Osteoblast (primary cell): ENCODE measurements around the gene ARL15. TPM values are rescaled to one million over a fixed set of nuclear protein-coding genes. Genes with fewer than 3 reads are reported as not detected.

Source experiments
- DNase-seq: peaks from one replicate; pipeline ENCODE4 v3.0.0; 2011; ENCODE audit warnings: low spot score, mixed read lengths; ENCODE audit not compliant: insufficient read length; ENCODE audit errors: missing footprints
- H2AFZ ChIP-seq: 2 replicates; pipeline ENCODE4 v1.6.0; 2011; ENCODE audit warnings: mild to moderate bottlenecking, low read length
- H3K27ac ChIP-seq: 2 replicates; pipeline ENCODE4 v1.5.1; 2011; ENCODE audit warnings: mild to moderate bottlenecking, low read depth, low read length, moderate library complexity
- H3K27me3 ChIP-seq: 2 replicates; pipeline ENCODE4 v1.6.0; 2012; ENCODE audit warnings: mild to moderate bottlenecking, control low read depth, inconsistent platforms, low read length, moderate library complexity; ENCODE audit not compliant: insufficient read depth
- H3K36me3 ChIP-seq: 2 replicates; pipeline ENCODE4 v1.5.1; 2011; ENCODE audit warnings: mild to moderate bottlenecking, low read length, control low read depth, moderate library complexity; ENCODE audit not compliant: insufficient read depth
- H3K4me1 ChIP-seq: 2 replicates; pipeline ENCODE4 v1.5.1; 2011; ENCODE audit warnings: mild to moderate bottlenecking, low read length, control low read depth, moderate library complexity; ENCODE audit not compliant: insufficient read depth
- H3K4me2 ChIP-seq: 2 replicates; pipeline ENCODE4 v1.6.0; 2011; ENCODE audit warnings: mild to moderate bottlenecking, low read length; ENCODE audit not compliant: insufficient read depth
- H3K4me3 ChIP-seq: fragments of 200-600 bp; sonication (generic); 3 replicates; pipeline ENCODE4 v1.5.1; 2012; ENCODE audit warnings: mild to moderate bottlenecking, low read length, inconsistent platforms; ENCODE audit not compliant: insufficient read depth
- H3K79me2 ChIP-seq: 2 replicates; pipeline ENCODE4 v1.6.0; 2012; ENCODE audit warnings: mild to moderate bottlenecking, low read length, control low read depth, inconsistent platforms; ENCODE audit not compliant: insufficient read depth
- H3K9me3 ChIP-seq: 2 replicates; pipeline ENCODE4 v1.5.1; 2011; ENCODE audit warnings: low read depth, low read length, control low read depth
- H4K20me1 ChIP-seq: 2 replicates; pipeline ENCODE4 v1.6.0; 2012; ENCODE audit warnings: mild to moderate bottlenecking, low read length, control low read depth; ENCODE audit not compliant: insufficient read depth
- total RNA-seq: library from RNA; depleted of rRNA; stranded (reverse); fragments of >200 nt; gene quantifications from 2 replicates; pipeline ENCODE4 v1.2.3, GENCODE V29; 2012
- TF ChIP-seq, protein P1 (sequence below): IDR thresholded peaks from 2 replicates; pipeline ENCODE4 v1.5.1; 2011; ENCODE audit warnings: mild to moderate bottlenecking, low read depth, low read length, moderate library complexity; ENCODE audit errors: extremely low read depth

ARL15 gene
- total RNA-seq, 1 donor: 25.3 TPM

DNA sequence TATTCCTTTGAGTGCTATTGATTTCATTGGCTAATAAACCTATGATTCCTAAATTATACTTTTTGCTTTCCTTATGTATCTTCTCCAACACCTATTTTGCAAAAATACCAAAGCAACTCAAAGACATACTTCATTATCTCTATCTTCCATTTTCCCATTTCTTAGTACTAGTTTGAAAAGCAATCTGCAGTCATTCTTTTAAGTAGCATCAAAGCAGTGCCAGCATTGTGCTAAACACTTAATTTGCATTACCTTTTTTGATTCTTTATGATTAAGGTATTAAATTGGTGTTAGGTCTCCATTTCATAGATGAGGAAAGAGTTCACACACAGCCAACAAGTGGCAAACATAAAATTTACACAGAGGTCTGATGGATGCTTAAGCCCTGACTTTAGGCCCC, 330.3 kb downstream of the ARL15 start:
- H3K4me1 ChIP-seq: peaks cover 8% of the 10 kb centered on the region
- H4K20me1 ChIP-seq: no peaks in the 10 kb centered on the region
- H3K79me2 ChIP-seq: no peaks in the 10 kb centered on the region
- H3K4me2 ChIP-seq: no peak overlapping the region
- TF ChIP-seq, protein P1, sequence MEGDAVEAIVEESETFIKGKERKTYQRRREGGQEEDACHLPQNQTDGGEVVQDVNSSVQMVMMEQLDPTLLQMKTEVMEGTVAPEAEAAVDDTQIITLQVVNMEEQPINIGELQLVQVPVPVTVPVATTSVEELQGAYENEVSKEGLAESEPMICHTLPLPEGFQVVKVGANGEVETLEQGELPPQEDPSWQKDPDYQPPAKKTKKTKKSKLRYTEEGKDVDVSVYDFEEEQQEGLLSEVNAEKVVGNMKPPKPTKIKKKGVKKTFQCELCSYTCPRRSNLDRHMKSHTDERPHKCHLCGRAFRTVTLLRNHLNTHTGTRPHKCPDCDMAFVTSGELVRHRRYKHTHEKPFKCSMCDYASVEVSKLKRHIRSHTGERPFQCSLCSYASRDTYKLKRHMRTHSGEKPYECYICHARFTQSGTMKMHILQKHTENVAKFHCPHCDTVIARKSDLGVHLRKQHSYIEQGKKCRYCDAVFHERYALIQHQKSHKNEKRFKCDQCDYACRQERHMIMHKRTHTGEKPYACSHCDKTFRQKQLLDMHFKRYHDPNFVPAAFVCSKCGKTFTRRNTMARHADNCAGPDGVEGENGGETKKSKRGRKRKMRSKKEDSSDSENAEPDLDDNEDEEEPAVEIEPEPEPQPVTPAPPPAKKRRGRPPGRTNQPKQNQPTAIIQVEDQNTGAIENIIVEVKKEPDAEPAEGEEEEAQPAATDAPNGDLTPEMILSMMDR: no peak
- no peak overlapping the region for H3K27ac ChIP-seq
- H3K9me3 ChIP-seq: no peaks in the 10 kb centered on the region
- H3K27me3 ChIP-seq: no peaks in the 10 kb centered on the region
- no peaks in the 10 kb centered on the region for H3K36me3 ChIP-seq
- H3K4me3 ChIP-seq: no peak overlapping the region
- no peak for DNase-seq
- no peak overlapping the region for H2AFZ ChIP-seq

DNA sequence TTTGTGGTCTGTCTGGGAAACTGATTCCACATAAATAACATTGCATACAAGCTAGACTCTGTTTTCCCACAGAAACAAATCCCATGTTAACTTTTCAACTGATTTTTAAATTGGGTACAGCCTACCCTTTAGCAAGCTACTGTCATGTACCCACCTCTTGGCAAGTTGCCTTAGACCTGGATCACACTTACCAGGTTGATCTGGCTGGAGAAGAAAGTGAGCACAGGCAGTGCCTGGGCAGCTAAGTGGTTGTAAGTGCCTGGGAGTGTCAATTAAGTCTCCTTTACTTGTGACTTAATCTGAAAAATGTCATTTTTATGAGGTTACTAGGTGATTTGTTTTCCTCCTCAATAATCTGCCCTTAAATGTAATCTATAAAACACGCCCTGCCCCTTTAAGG, 336.4 kb downstream of the ARL15 start:
- TF ChIP-seq, protein P1: no peak
- no peak overlapping the region for H3K4me3 ChIP-seq
- H3K79me2 ChIP-seq: no peaks in the 10 kb centered on the region
- no peak overlapping the region for H3K4me2 ChIP-seq
- no peaks in the 10 kb centered on the region for H3K36me3 ChIP-seq
- no peaks in the 10 kb centered on the region for H4K20me1 ChIP-seq
- no peak for DNase-seq
- H3K9me3 ChIP-seq: no peaks in the 10 kb centered on the region
- H3K27me3 ChIP-seq: no peaks in the 10 kb centered on the region
- H2AFZ ChIP-seq: no peak overlapping the region
- no peaks in the 10 kb centered on the region for H3K4me1 ChIP-seq
- no peak overlapping the region for H3K27ac ChIP-seq

DNA sequence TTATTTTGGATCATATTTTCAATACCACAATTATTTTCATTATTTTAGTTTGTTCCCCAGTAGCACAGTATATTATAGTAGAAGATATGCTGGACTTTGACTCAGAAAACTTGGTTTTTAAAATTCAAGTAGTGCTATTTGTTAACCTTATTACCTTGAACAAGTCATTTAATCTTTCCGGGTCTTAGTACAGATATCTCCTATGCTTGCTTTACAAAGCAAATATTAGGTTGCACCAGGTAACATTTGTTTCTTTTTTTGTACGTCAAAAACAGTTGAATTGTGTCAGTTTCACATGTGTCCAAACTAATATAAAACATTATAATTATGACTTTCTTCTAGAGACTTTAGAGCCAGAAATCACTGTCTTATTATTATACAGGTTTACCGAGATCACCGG, 338.1 kb downstream of the ARL15 start:
- Histone ChIP-seq H3K9me3 (no peaks in the 10 kb centered on the region), H3K27ac (no peak overlapping the region), H3K36me3 (no peaks in the 10 kb centered on the region), H3K27me3 (no peaks in the 10 kb centered on the region), H3K4me1 (no peaks in the 10 kb centered on the region), H3K4me3 (no peak overlapping the region), H3K4me2 (no peak overlapping the region), H4K20me1 (no peaks in the 10 kb centered on the region), H2AFZ (no peak overlapping the region), H3K79me2 (no peaks in the 10 kb centered on the region)
- TF ChIP-seq, protein P1: no peak
- DNase-seq: no peak

DNA sequence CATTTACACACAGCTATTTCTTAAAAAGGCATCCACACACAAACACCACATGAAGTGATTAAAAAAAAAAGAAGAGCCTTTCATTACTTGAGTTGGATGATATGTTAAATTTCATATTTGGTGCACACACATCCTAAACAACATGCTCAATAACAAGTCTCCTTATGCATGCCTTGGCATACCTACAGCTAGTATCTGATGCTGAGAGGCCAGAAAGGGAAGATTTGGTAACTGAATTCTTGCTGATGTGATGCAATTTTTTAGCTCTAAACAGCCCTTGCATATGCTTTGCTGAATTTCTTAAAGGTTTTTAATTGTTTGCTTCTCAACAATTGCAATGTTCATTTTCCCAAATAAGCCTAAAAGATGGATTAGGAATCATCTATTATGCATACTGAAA, 338.8 kb downstream of the ARL15 start:
- no peak overlapping the region for H3K27ac ChIP-seq
- no peaks in the 10 kb centered on the region for H3K79me2 ChIP-seq
- no peak overlapping the region for H3K4me3 ChIP-seq
- H3K9me3 ChIP-seq: no peaks in the 10 kb centered on the region
- H3K4me2 ChIP-seq: no peak overlapping the region
- no peaks in the 10 kb centered on the region for H3K4me1 ChIP-seq
- TF ChIP-seq, protein P1: no peak
- H2AFZ ChIP-seq: no peak overlapping the region
- no peaks in the 10 kb centered on the region for H3K36me3 ChIP-seq
- no peaks in the 10 kb centered on the region for H3K27me3 ChIP-seq
- no peak for DNase-seq
- H4K20me1 ChIP-seq: no peaks in the 10 kb centered on the region
